A549 treated with RU486 at 1 μM for 4 hours (cell line): ENCODE results near the gene AKR1E2. TPM values are rescaled to one million over a fixed set of nuclear protein-coding genes. Genes with fewer than 3 reads are reported as not detected.

Experiments used
- total RNA-seq: library from RNA; stranded (reverse); fragments of 200-300 nt; extraction: Qiagen RNA extraction; gene quantifications from 5 replicates; pipeline ENCODE4 v1.2.3, GENCODE V29; 2022; ENCODE audit warnings: low read depth

Gene AKR1E2
- total RNA-seq: 5.9 to 7.5 TPM (median 6.3 TPM) in 5 replicates

DNA sequence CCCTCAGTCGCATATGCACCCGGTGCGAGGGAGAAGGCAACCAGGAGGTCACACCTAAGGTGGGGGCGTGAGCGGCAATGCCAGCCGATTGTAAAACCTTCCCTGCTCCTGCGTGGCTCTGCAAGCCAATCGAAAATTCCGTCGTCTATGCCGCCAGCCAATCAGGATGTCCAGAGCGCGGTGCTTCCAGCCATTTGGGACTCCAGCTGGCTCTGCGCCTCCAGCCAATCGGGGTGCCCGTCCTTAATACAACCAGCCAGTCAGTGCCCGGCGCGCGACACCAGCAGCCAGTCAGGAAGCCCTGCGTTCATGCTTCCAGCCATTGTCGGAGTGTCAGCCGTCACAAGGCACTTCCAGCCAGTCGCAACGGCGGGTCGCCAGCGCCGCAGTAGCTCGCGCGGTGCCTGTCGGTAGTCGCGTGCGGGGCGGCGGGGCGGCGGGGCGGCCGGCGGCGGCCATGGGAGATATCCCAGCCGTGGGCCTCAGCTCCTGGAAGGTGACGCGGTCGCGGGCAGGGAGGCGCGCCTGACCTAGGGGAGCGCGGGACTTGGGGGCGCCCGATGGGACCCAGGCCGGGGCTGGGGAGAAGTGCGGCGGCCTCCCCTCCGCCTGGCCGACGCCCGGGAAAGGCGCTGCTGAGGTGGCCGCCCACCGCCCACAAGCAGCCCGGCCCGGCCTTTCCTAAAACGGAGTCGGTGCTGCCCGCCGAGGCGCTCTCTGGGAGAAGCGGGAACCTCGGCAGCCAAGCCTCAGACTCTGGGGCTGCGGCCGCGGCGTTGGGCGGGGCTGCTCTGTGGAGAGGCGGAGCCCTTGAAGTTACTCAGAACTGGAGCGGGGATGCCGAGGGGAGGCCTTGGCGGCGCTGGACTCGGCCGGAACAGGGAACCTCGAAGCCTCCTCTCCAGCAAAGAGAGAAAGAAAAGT lies at the start of gene AKR1E2:
Gene AKR1E2 (plus strand): TSS at position 340 of the 924 bp plus-strand sequence. CDS start 118 bp downstream, at position 458.

Other genes starting within 250 kb of the AKR1E2 start
- 507 to 659 TPM (median 621 TPM) in 5 replicates for gene AKR1C1, start 137.2 kb downstream of the AKR1E2 start, total RNA-seq
- 3,122 to 3,719 TPM (median 3,473 TPM) in 5 replicates for gene AKR1C2, start 177.7 kb downstream of the AKR1E2 start, total RNA-seq